ENCODE results near the gene KIDINS220. TPM values are rescaled to one million over a fixed set of nuclear protein-coding genes. Genes with fewer than 3 reads are reported as not detected.

Gene KIDINS220
- total and polyA plus RNA-seq, 9 of the 15 experiments (the other 6 are each of a cell fraction or from before 2014, with no cell fraction given) = 15.2 to 48.0 (median 34.4) TPM

DNA sequence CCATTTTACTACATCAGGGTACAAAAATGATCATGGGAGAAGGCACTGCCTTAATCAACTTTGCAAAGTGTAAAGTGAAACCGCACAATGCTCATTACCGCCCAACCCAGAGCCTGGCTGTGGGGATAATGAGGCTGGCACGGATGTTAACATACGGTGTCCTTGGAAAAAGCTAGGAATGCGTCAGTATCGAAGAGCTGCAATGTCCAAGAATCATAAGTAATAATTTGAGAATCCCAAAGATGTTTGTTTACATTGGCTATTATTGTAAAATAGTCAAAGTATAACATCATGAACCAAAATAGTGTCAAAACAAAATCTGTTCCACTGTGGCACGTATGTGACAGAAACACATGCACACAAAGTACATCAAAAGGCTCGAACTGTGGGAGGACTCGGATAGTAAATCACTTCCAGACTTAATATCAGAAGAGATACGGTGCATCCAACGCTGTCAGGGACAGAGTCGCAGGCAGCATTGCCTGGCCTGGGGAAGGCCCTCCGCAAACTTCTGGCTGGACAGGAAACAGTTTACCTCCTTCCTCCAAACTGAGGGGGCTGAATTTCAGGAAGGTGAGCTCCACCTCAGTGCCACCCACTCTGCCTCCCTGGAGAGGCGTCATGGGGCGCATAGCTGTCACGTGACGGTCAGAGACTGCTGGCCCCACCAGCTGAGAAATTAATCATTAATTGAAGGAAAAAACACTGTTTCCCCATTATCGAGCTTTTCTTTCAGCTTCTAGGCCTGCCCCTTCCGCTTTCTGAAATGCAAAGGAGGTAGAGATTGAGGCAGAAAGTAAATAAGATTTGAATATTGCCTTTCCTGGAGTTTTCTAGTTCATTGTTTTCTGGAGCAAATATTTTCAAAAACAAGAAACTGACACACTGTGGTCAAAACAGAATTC lies 157.3 kb downstream of the KIDINS220 start (continued):
- TF ChIP-seq, protein P1, sequence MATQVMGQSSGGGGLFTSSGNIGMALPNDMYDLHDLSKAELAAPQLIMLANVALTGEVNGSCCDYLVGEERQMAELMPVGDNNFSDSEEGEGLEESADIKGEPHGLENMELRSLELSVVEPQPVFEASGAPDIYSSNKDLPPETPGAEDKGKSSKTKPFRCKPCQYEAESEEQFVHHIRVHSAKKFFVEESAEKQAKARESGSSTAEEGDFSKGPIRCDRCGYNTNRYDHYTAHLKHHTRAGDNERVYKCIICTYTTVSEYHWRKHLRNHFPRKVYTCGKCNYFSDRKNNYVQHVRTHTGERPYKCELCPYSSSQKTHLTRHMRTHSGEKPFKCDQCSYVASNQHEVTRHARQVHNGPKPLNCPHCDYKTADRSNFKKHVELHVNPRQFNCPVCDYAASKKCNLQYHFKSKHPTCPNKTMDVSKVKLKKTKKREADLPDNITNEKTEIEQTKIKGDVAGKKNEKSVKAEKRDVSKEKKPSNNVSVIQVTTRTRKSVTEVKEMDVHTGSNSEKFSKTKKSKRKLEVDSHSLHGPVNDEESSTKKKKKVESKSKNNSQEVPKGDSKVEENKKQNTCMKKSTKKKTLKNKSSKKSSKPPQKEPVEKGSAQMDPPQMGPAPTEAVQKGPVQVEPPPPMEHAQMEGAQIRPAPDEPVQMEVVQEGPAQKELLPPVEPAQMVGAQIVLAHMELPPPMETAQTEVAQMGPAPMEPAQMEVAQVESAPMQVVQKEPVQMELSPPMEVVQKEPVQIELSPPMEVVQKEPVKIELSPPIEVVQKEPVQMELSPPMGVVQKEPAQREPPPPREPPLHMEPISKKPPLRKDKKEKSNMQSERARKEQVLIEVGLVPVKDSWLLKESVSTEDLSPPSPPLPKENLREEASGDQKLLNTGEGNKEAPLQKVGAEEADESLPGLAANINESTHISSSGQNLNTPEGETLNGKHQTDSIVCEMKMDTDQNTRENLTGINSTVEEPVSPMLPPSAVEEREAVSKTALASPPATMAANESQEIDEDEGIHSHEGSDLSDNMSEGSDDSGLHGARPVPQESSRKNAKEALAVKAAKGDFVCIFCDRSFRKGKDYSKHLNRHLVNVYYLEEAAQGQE (IDR thresholded peaks at IDR 0.05; ENCODE audit: borderline replicate concordance) = 0 out of 2 replicates have a peak, but pooled peaks have one; percentile 4
- TF ChIP-seq, protein P1 (CRISPR knock-in tag; IDR thresholded peaks at IDR 0.05; ENCODE audit: low read depth) = no peak
- TF ChIP-seq DACH1 (IDR thresholded peaks at IDR 0.05; ENCODE audit: partially characterized antibody) (peak; percentile 40), ZFP30 (CRISPR knock-in tag; IDR thresholded peaks at IDR 0.05; ENCODE audit: borderline replicate concordance) (no peak), CCAR2 (IDR thresholded peaks at IDR 0.05; ENCODE audit: low read depth, low read length) (no peak), ZNF77 (CRISPR knock-in tag; IDR thresholded peaks at IDR 0.05) (no peak), TOE1 (IDR thresholded peaks at IDR 0.05; ENCODE audit: borderline replicate concordance) (peak; percentile 65; the same call in 1 of the 2 replicates), TOE1 (CRISPR knock-in tag; IDR thresholded peaks at IDR 0.05; ENCODE audit: borderline replicate concordance, low read depth) (no peak), BHLHE40 (IDR thresholded peaks at IDR 0.05; ENCODE audit: low read length) (peak; percentile 66), CBFA2T2 (conservative IDR thresholded peaks at IDR 0.05) (peak; percentile 43), POLR2A (conservative IDR thresholded peaks at IDR 0.05) (peak; percentile 44; the same call in 1 of the 2 replicates), RBM22 (IDR thresholded peaks at IDR 0.05; ENCODE audit: low read depth, low read length, poor library complexity, severe bottlenecking) (no peak)
- TF ChIP-seq, protein P2, sequence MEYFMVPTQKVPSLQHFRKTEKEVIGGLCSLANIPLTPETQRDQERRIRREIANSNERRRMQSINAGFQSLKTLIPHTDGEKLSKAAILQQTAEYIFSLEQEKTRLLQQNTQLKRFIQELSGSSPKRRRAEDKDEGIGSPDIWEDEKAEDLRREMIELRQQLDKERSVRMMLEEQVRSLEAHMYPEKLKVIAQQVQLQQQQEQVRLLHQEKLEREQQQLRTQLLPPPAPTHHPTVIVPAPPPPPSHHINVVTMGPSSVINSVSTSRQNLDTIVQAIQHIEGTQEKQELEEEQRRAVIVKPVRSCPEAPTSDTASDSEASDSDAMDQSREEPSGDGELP (CRISPR knock-in tag; IDR thresholded peaks at IDR 0.05; ENCODE audit: borderline replicate concordance) = peak; percentile 34; the same call in 1 of the 2 replicates
- TF ChIP-seq, protein P3, sequence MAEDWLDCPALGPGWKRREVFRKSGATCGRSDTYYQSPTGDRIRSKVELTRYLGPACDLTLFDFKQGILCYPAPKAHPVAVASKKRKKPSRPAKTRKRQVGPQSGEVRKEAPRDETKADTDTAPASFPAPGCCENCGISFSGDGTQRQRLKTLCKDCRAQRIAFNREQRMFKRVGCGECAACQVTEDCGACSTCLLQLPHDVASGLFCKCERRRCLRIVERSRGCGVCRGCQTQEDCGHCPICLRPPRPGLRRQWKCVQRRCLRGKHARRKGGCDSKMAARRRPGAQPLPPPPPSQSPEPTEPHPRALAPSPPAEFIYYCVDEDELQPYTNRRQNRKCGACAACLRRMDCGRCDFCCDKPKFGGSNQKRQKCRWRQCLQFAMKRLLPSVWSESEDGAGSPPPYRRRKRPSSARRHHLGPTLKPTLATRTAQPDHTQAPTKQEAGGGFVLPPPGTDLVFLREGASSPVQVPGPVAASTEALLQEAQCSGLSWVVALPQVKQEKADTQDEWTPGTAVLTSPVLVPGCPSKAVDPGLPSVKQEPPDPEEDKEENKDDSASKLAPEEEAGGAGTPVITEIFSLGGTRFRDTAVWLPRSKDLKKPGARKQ (CRISPR knock-in tag; IDR thresholded peaks at IDR 0.05) = peak; percentile 54; the same call in 1 of the 2 replicates
- TF ChIP-seq, protein P4, sequence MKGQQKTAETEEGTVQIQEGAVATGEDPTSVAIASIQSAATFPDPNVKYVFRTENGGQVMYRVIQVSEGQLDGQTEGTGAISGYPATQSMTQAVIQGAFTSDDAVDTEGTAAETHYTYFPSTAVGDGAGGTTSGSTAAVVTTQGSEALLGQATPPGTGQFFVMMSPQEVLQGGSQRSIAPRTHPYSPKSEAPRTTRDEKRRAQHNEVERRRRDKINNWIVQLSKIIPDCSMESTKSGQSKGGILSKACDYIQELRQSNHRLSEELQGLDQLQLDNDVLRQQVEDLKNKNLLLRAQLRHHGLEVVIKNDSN (CRISPR knock-in tag; IDR thresholded peaks at IDR 0.05) = peak; percentile 50; the same call in 1 of the 2 replicates

All from K562 (cell line).